Lower lobe of right lung (tissue), 2 donors: ENCODE results near the gene MGAT5B. TPM values are rescaled to one million over a fixed set of nuclear protein-coding genes. Genes with fewer than 3 reads are reported as not detected.

Experiments
- ATAC-seq, 2 donors: fragments of 200-7000 bp; cut with Tn5 transposase; one replicate each; pipeline ENCODE4 v1.9.1; 2020 to 2022; ENCODE audit warnings: mild to moderate bottlenecking in 2 of 2, moderate library complexity in 2 of 2
- DNase-seq: peaks from one replicate; pipeline ENCODE4 v3.0.0-alpha.2; 2020
- H3K27ac ChIP-seq: fragments of 200-600 bp; one replicate; pipeline ENCODE4 v1.8.0; 2022
- H3K27me3 ChIP-seq: fragments of 200-600 bp; one replicate; pipeline ENCODE4 v1.8.0; 2022; ENCODE audit warnings: low read depth
- H3K36me3 ChIP-seq: fragments of 200-600 bp; one replicate; pipeline ENCODE4 v1.8.0; 2022; ENCODE audit warnings: mild to moderate bottlenecking
- H3K4me1 ChIP-seq: fragments of 200-600 bp; one replicate; pipeline ENCODE4 v1.8.0; 2022
- H3K4me3 ChIP-seq: fragments of 200-600 bp; one replicate; pipeline ENCODE4 v1.8.0; 2022; ENCODE audit warnings: mild to moderate bottlenecking
- H3K9me3 ChIP-seq: fragments of 200-600 bp; one replicate; pipeline ENCODE4 v1.8.0; 2022
- CTCF ChIP-seq: fragments of 200-600 bp; IDR thresholded peaks from one replicate; pipeline ENCODE4 v1.8.0; 2022; ENCODE audit warnings: antibody characterized with exemption, mild to moderate bottlenecking
- intact Hi-C: fragments of 100-400 bp; cut with DNase I; formaldehyde crosslinking; loops from one replicate; pipeline ENCODE4 v1.11.0; 2022
- total RNA-seq: library from RNA; stranded (reverse); fragmentation: NEBNext Ultra II Directional; extraction: Animal tissue kit (Norgen Biotek cat#: 25700); gene quantifications from one replicate; pipeline ENCODE4 v1.2.1, GENCODE V29; 2021
- donor health status: DM: no; HTN: yes; CAD: no; lungs with severe emphysema.

MGAT5B gene
- total RNA-seq, 1 donor from 2014 or later: 1.3 TPM

- Histone ChIP-seq H3K27ac (no peak overlapping the region), H3K4me3 (no peak overlapping the region), H3K36me3 (no peaks in the 10 kb centered on the region), H3K9me3 (no peaks in the 10 kb centered on the region), H3K27me3 (peaks cover 5% of the 10 kb centered on the region), H3K4me1 (no peaks in the 10 kb centered on the region)
- no peak for TF ChIP-seq CTCF
- DNase-seq (no peak), ATAC-seq (no peak)
- intact Hi-C loops: no loop called here
These were observed 35.9 kb downstream of the MGAT5B start for GRCh38 chr17:76904116-76904515.

DNA sequence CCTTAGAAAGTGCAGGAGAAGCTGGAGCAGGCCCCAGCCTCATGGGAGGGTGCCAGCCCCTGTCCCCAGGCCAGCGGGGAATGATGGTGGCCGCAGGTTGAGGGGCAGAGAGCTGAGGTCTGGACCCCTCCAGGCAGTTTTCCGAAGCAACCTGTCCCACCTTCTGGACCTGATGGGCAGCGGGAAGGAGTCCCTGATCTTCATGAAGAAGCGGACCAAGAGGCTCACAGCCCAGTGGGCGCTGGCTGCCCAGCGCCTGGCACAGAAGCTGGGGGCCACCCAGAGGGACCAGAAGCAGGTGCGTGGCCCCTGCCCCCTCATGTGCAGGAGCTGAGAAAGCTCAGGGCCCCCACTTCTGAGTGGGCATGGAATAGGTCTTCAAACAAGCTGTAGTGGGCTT lies 36.8 kb downstream of the MGAT5B start:
- intact Hi-C loops: no loop called here
- DNase-seq: no peak
- H3K4me3 ChIP-seq: no peak overlapping the region
- ATAC-seq: no peak
- no peak for TF ChIP-seq CTCF
- no peak overlapping the region for H3K27ac ChIP-seq
- H3K9me3 ChIP-seq: no peaks in the 10 kb centered on the region
- H3K4me1 ChIP-seq: no peaks in the 10 kb centered on the region
- no peaks in the 10 kb centered on the region for H3K36me3 ChIP-seq
- peaks cover 5% of the 10 kb centered on the region for H3K27me3 ChIP-seq

DNA sequence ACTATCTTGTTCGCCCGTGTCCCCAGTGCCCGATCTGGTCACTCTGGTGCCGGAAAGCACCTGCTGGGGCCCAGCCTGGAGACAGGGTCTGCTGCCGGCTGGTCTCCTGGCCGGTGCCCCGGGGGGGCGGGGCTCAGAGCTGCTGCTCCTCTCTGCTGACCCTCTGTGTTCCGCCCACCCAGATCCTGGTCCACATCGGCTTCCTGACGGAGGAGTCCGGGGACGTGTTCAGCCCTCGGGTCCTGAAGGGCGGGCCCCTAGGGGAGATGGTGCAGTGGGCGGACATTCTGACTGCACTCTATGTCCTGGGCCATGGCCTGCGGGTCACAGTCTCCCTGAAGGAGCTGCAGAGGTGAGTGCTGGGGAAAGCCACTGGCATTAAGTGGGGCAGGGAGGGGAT lies 37.6 kb downstream of the MGAT5B start:
- no peak for TF ChIP-seq CTCF
- no peaks in the 10 kb centered on the region for H3K36me3 ChIP-seq
- peaks cover 5% of the 10 kb centered on the region for H3K27me3 ChIP-seq
- DNase-seq (no peak), ATAC-seq (no peak)
- no peaks in the 10 kb centered on the region for H3K4me1 ChIP-seq
- H3K27ac ChIP-seq: no peak overlapping the region
- H3K9me3 ChIP-seq: no peaks in the 10 kb centered on the region
- H3K4me3 ChIP-seq: no peak overlapping the region
- intact Hi-C loops: no loop called here

- Histone ChIP-seq H3K27ac (no peak overlapping the region), H3K4me3 (no peak overlapping the region), H3K4me1 (no peaks in the 10 kb centered on the region), H3K9me3 (no peaks in the 10 kb centered on the region), H3K36me3 (no peaks in the 10 kb centered on the region), H3K27me3 (peaks cover 5% of the 10 kb centered on the region)
- TF ChIP-seq CTCF: no peak
- no peak for DNase-seq
- intact Hi-C loops: no loop called here
- ATAC-seq: no peak
These were observed 38.3 kb downstream of the MGAT5B start for GRCh38 chr17:76906463-76906862.

DNA sequence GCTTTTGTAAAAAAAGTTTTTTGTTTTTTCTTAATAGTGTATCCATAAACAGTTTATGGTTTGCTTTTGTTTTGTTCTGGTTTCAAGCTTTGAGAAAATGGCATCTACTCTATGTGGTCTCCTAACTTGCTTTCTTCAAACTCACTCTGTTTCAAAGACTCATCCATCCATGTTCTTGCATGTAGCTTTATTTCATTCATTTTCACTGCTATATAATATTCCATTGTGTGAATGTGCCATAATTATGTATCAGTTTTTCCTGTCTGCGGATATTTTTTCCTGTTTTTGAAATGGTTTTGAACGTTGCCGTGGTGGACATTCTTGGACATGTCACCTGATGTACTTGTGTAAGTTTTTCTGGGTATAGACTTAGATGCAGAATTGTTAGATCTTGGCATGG lies 39.1 kb downstream of the MGAT5B start:
- ATAC-seq (no peak), DNase-seq (no peak)
- no peak for TF ChIP-seq CTCF
- Histone ChIP-seq H3K9me3 (no peaks in the 10 kb centered on the region), H3K4me3 (no peak overlapping the region), H3K36me3 (no peaks in the 10 kb centered on the region), H3K4me1 (no peaks in the 10 kb centered on the region), H3K27me3 (peaks cover 5% of the 10 kb centered on the region), H3K27ac (no peak overlapping the region)
- intact Hi-C loops: no loop called here
